ENCODE results near the gene GPR87.

The GPR87 gene

GRCh38 chr3:151315136-151315535, 1.5 kb downstream of the GPR87 start:
- no peak for DNase-seq

- no peak for DNase-seq
Measured at GRCh38 chr3:151314593-151314992, 2.0 kb downstream of the GPR87 start.

GRCh38 chr3:151314137-151314536, 2.5 kb downstream of the GPR87 start:
- DNase-seq = no peak

- DNase-seq = no peak
Measured at GRCh38 chr3:151312972-151313371, 3.6 kb downstream of the GPR87 start.

- no peak for DNase-seq
Measured at GRCh38 chr3:151309566-151309965, 7.1 kb downstream of the GPR87 start.

- no peak for DNase-seq
Measured at GRCh38 chr3:151307583-151308488, 8.8 kb downstream of the GPR87 start.

GRCh38 chr3:151307131-151307530, 9.5 kb downstream of the GPR87 start:
- no peak for DNase-seq

- DNase-seq = no peak
Measured at GRCh38 chr3:151306168-151306810, 10.3 kb downstream of the GPR87 start.

GRCh38 chr3:151305775-151306151, 10.9 kb downstream of the GPR87 start:
- no peak for DNase-seq

GRCh38 chr3:151305060-151305774, 11.4 kb downstream of the GPR87 start:
- no peak for DNase-seq

- DNase-seq = no peak
Measured at GRCh38 chr3:151303751-151304150, 12.9 kb downstream of the GPR87 start.

- no peak for DNase-seq
Measured at GRCh38 chr3:151301787-151302186, 14.8 kb downstream of the GPR87 start.

- no peak for DNase-seq
Measured at GRCh38 chr3:151300539-151300938, 16.1 kb downstream of the GPR87 start.

GRCh38 chr3:151299006-151299405, 17.6 kb downstream of the GPR87 start:
- DNase-seq = peak; percentile 41

GRCh38 chr3:151297429-151297828, 19.2 kb downstream of the GPR87 start:
- no peak for DNase-seq

- no peak for DNase-seq
Measured at GRCh38 chr3:151296226-151296625, 20.4 kb downstream of the GPR87 start.

GRCh38 chr3:151293127-151293526, 23.5 kb downstream of the GPR87 start:
- DNase-seq = no peak

GRCh38 chr3:151290673-151291072, 25.9 kb downstream of the GPR87 start:
- no peak for DNase-seq

GRCh38 chr3:151289445-151289844, 27.2 kb downstream of the GPR87 start:
- no peak for DNase-seq

GRCh38 chr3:151285940-151286339, 30.7 kb downstream of the GPR87 start:
- no peak for DNase-seq

- no peak for DNase-seq
Measured at GRCh38 chr3:151283907-151284461, 32.6 kb downstream of the GPR87 start.

GRCh38 chr3:151283387-151283786, 33.2 kb downstream of the GPR87 start:
- DNase-seq = no peak

- no peak for DNase-seq
Measured at GRCh38 chr3:151282921-151283320, 33.7 kb downstream of the GPR87 start.

Measured in NCI-H2171 (cell line).